HepG2 (cell line): ENCODE measurements around the gene PRR23A. TPM values are rescaled to one million over a fixed set of nuclear protein-coding genes. Genes with fewer than 3 reads are reported as not detected.

Experiments
- ATAC-seq: fragments of 200-7000 bp; cut with Tn5 transposase; 3 replicates; pipeline ENCODE4 v1.9.1; 2020; ENCODE audit warnings: mild to moderate bottlenecking, moderate library complexity
- Bru-seq: library from RNA; stranded (reverse); fragments of 400-500 nt; gene quantifications from one replicate; lab custom pipeline; 2021; lab: Mats Ljungman, UMichigan
- BruChase-seq, 2 experiments: library from RNA; stranded (reverse); fragments of 400-500 nt; gene quantifications; one replicate each; lab custom pipeline; 2021; lab: Mats Ljungman, UMichigan
- BruUV-seq: library from RNA; stranded (reverse); fragments of 400-500 nt; replicated peaks from 2 replicates; lab custom pipeline; 2021; lab: Mats Ljungman, UMichigan
- CTCF ChIA-PET: fragments of 300-600 bp; formaldehyde crosslinking; extraction: SDS; loops from one replicate; lab custom pipeline; 2021; ENCODE audit warnings: low total read pairs, inconsistent platforms, low intra/inter-chr PET ratio; lab: Yijun Ruan, JAX
- POLR2A ChIA-PET: fragments of 350-600 bp; sonication (Branson Sonifier 250); formaldehyde crosslinking; loops from one replicate; lab custom pipeline; 2020; ENCODE audit warnings: antibody characterized with exemption, inconsistent platforms; lab: Yijun Ruan, JAX
- DNase-seq: peaks from one replicate; pipeline ENCODE4 v3.0.0-alpha.2; 2015; ENCODE audit warnings: low spot score
- FAIRE-seq: peaks from 3 replicates; lab custom pipeline; 2011; peaks lifted over from hg19 to GRCh38; lab: Jason Lieb, UNC
- H2AFZ ChIP-seq: one replicate; pipeline ENCODE4 v1.6.1; 2011; ENCODE audit warnings: low read length, inconsistent platforms
- H3K27ac ChIP-seq: fragments of 300-600 bp; 3 replicates; pipeline ENCODE4 v1.8.0; 2011; ENCODE audit warnings: mixed run types, mild to moderate bottlenecking, mixed read lengths, low read length, inconsistent platforms; ENCODE audit not compliant: insufficient read depth; ENCODE audit errors: extremely low read length
- H3K27me3 ChIP-seq, 2 experiments: fragments of 200-600 bp in 1 of 2; 2 replicates in 1 of 2; 3 replicates in 1 of 2; pipeline versions ENCODE4 v1.6.0 to v1.8.0; 2011; ENCODE audit warnings: low read length in 2 of 2, mild to moderate bottlenecking in 2 of 2, moderate library complexity in 2 of 2, inconsistent platforms in 1 of 2; ENCODE audit not compliant: insufficient read depth in 2 of 2, control insufficient read depth in 1 of 2
- H3K36me3 ChIP-seq, 2 experiments: fragments of 200-600 bp in 1 of 2; replicated peaks in 1 of 2; 2 replicates in 1 of 2; 3 replicates in 1 of 2; pipeline versions ENCODE4 v1.5.1 to v1.8.0; 2011; ENCODE audit warnings: low read length in 2 of 2, inconsistent platforms in 1 of 2; ENCODE audit not compliant: insufficient read depth in 2 of 2, control insufficient read depth in 1 of 2
- H3K4me1 ChIP-seq: 2 replicates; pipeline ENCODE4 v1.5.1; 2012; ENCODE audit warnings: low read length, inconsistent platforms; ENCODE audit not compliant: insufficient read depth
- H3K4me2 ChIP-seq: 2 replicates; pipeline ENCODE4 v1.6.0; 2011; ENCODE audit warnings: low read depth, low read length, inconsistent platforms
- H3K4me3 ChIP-seq, 3 experiments: fragments of 200-600 bp in 1 of 3; sonication (generic), shearing (Covaris generic) in 1 of 3; replicated peaks in 1 of 3; 2 replicates each; pipeline ENCODE4 v1.5.1; 2011 to 2016; ENCODE audit warnings: low read length in 3 of 3, inconsistent platforms in 2 of 3, low read depth in 2 of 3, mild to moderate bottlenecking in 2 of 3, control low read depth in 1 of 3, mixed read lengths in 1 of 3; ENCODE audit not compliant: insufficient read depth in 1 of 3
- H3K79me2 ChIP-seq: one replicate; pipeline ENCODE4 v1.6.1; 2011; ENCODE audit warnings: low read length, inconsistent platforms; ENCODE audit not compliant: insufficient read depth
- H3K9ac ChIP-seq: 2 replicates; pipeline ENCODE4 v1.6.0; 2011; ENCODE audit warnings: mild to moderate bottlenecking, low read depth, low read length, inconsistent platforms; ENCODE audit not compliant: insufficient read depth
- H3K9me3 ChIP-seq: 2 replicates; pipeline ENCODE4 v1.5.1; 2012; ENCODE audit warnings: mild to moderate bottlenecking, low read length
- H4K20me1 ChIP-seq: 2 replicates; pipeline ENCODE4 v1.6.0; 2011; ENCODE audit warnings: inconsistent platforms, mild to moderate bottlenecking, low read length, moderate library complexity; ENCODE audit not compliant: insufficient read depth
- CHD4 ChIP-seq: fragments of 200-600 bp; sonication (generic); IDR thresholded peaks from 2 replicates; pipeline ENCODE4 v1.7.0; 2017; ENCODE audit warnings: mild to moderate bottlenecking, low read length, borderline replicate concordance
- HBP1 ChIP-seq: IDR thresholded peaks from 2 replicates; pipeline ENCODE4 v1.6.1; 2016; ENCODE audit warnings: low read depth, control low read depth
- HNF1A ChIP-seq, 2 experiments: sonication (generic) in 1 of 2; formaldehyde crosslinking in 1 of 2; IDR thresholded peaks; 2 replicates each; pipeline versions ENCODE4 v1.4.0 to v1.6.1; 2016 to 2020; ENCODE audit warnings: borderline replicate concordance in 1 of 2, low read depth in 1 of 2, mild to moderate bottlenecking in 1 of 2, missing genetic modification reagents in 1 of 2
- RFX1 ChIP-seq: fragments of 450-650 bp; IDR thresholded peaks from 2 replicates; pipeline ENCODE4 v1.6.1; 2017
- SIX1 ChIP-seq: sonication (generic); formaldehyde crosslinking; IDR thresholded peaks from 2 replicates; pipeline ENCODE4 v1.4.0; 2020; ENCODE audit warnings: missing genetic modification reagents, borderline replicate concordance
- SMARCE1 ChIP-seq: fragments of 450-650 bp; IDR thresholded peaks from 2 replicates; pipeline ENCODE4 v1.6.1; 2017; ENCODE audit warnings: borderline replicate concordance
- SRSF1 ChIP-seq: fragments of 200-400 bp; formaldehyde crosslinking; optimal IDR thresholded peaks from 2 replicates; pipeline ENCODE3; 2017; ENCODE audit warnings: mild to moderate bottlenecking, low read depth, low read length, moderate library complexity
- ZBTB4 ChIP-seq: sonication (generic); formaldehyde crosslinking; IDR thresholded peaks from 2 replicates; pipeline ENCODE4 v1.4.0; 2020; ENCODE audit warnings: missing genetic modification reagents, mild to moderate bottlenecking, borderline replicate concordance
- WGBS: methylation state at CpG from one replicate; pipeline ENCODE4 v1.1.6; 2017; ENCODE audit warnings: low lambda C conversion rate; 5-methylcytosine and 5-hydroxymethylcytosine counted together
- in situ Hi-C: cut with HindIII; loops from 2 replicates; pipeline ENCODE4 v1.10.0; 2017; ENCODE audit warnings: low pct_unique_long_range_greater_than_20kb; ENCODE audit not compliant: extremely low pct_ligation_motif_present
- intact Hi-C: fragments of 100-400 bp; cut with micrococcal nuclease; formaldehyde crosslinking; loops from one replicate; pipeline ENCODE4 v1.10.0; 2022; ENCODE audit not compliant: unreplicated experiment
- long read RNA-seq, 2 experiments: library from RNA in 1 of 2; library from polyadenylated mRNA in 1 of 2; stranded (forward) in 1 of 2; unstranded in 1 of 2; transcript quantifications; one replicate each; pipeline ENCODE4 v2.0.0, GENCODE V29; 2019 to 2022
- polyA minus RNA-seq, 3 experiments: library from RNA; depleted of rRNA, polyadenylated mRNA; stranded (reverse); fragments of >200 nt; gene quantifications; 2 replicates each; pipeline ENCODE4 v1.2.3, GENCODE V29; 2011; ENCODE audit warnings: low replicate concordance in 1 of 3
- polyA plus RNA-seq, 8 experiments: library from polyadenylated mRNA; depleted of rRNA in 3 of 8; stranded (reverse) in 7 of 8; unstranded in 1 of 8; fragments of >200 nt; fragmentation: Illumina TruSeq in 4 of 8; extraction: Trizol in 4 of 8; gene quantifications; 2 replicates each; pipeline versions ENCODE4 v1.2.1 to v1.2.3, GENCODE V29; 2011 to 2016; ENCODE audit warnings: low read depth in 4 of 8, missing spikeins in 1 of 8, mixed read lengths in 1 of 8; ENCODE audit not compliant: insufficient read depth in 1 of 8
- total RNA-seq, 5 experiments: library from RNA; depleted of rRNA; stranded (reverse); fragments of >200 nt; fragmentation: Illumina TruSeq; extraction: Trizol; gene quantifications; 2 replicates each; pipeline ENCODE4 v1.2.3, GENCODE V29; 2016; ENCODE audit warnings: low read depth in 1 of 5

PRR23A gene
- total RNA-seq (2016; rRNA removed; fragmentation: Illumina TruSeq; extraction: Trizol) (not detected in 2 replicates), polyA plus RNA-seq (2011; rRNA removed) (not detected in 2 replicates), polyA minus RNA-seq (2011; rRNA and poly(A)+ RNA removed; ENCODE audit: low replicate concordance) (not detected in 2 replicates), Bru-seq, nascent RNA (not detected), BruChase-seq, experiment 1, labeled RNA remaining after a 6-hour chase (not detected), BruChase-seq, experiment 2, labeled RNA remaining after a 2-hour chase (not detected)
- not detected in 2 replicates for total RNA-seq (2016; cell fraction: cytosol; rRNA removed; fragmentation: Illumina TruSeq; extraction: Trizol; ENCODE audit: low read depth)
- total RNA-seq (2016; cell fraction: insoluble cytoplasmic fraction; rRNA removed; fragmentation: Illumina TruSeq; extraction: Trizol), result not detected in 2 replicates
- not detected in 2 replicates for total RNA-seq (2016; cell fraction: membrane; rRNA removed; fragmentation: Illumina TruSeq; extraction: Trizol)
- total RNA-seq (2016; cell fraction: nucleus; rRNA removed; fragmentation: Illumina TruSeq; extraction: Trizol), result not detected in 2 replicates
- not detected in 2 replicates for polyA plus RNA-seq (2011; cell fraction: cytosol; rRNA removed)
- not detected in 2 replicates for polyA plus RNA-seq (2011; cell fraction: nucleus; rRNA removed)
- not detected in 2 replicates for polyA plus RNA-seq (2012)
- not detected in 2 replicates for polyA plus RNA-seq (2016; cell fraction: cytosol; fragmentation: Illumina TruSeq; extraction: Trizol; ENCODE audit: low read depth)
- polyA plus RNA-seq (2016; cell fraction: insoluble cytoplasmic fraction; fragmentation: Illumina TruSeq; extraction: Trizol; ENCODE audit: low read depth), result not detected in 2 replicates
- not detected in 2 replicates for polyA plus RNA-seq (2016; cell fraction: membrane; fragmentation: Illumina TruSeq; extraction: Trizol; ENCODE audit: low read depth)
- not detected in 2 replicates for polyA plus RNA-seq (2016; cell fraction: nucleus; fragmentation: Illumina TruSeq; extraction: Trizol; ENCODE audit: insufficient read depth, low read depth)
- not detected in 2 replicates for polyA minus RNA-seq (2011; cell fraction: cytosol; rRNA and poly(A)+ RNA removed)
- not detected in 2 replicates for polyA minus RNA-seq (2011; cell fraction: nucleus; rRNA and poly(A)+ RNA removed)
- long read RNA-seq, experiment 1, result 0 reads
- long read RNA-seq, experiment 2, result 0 reads

- H3K27me3 ChIP-seq, result no peaks in the 10 kb centered on the region
- ChIA-PET CTCF (no interaction called here), POLR2A (no interaction called here)
- in situ Hi-C loops, result no loop called here
- no peak within 1 kb of the TSS for H2AFZ ChIP-seq
- no peaks in the 10 kb centered on the region for H3K36me3 ChIP-seq
- ATAC-seq (no peak), DNase-seq (no peak), FAIRE-seq (no peak)
- 82% methylated on average over 38 of the region's 60 CpGs for WGBS
- no peaks in the 10 kb centered on the region for H4K20me1 ChIP-seq
- H3K27ac ChIP-seq, result no peak within 1 kb of the TSS
- H3K4me3 ChIP-seq, result no peak within 1 kb of the TSS
- H3K9ac ChIP-seq, result no peak within 1 kb of the TSS
- intact Hi-C loops, result no loop called here
- TF ChIP-seq HBP1 (CRISPR knock-in tag), result no peak
- TF ChIP-seq SMARCE1, result no peak
- TF ChIP-seq SIX1, result no peak
- TF ChIP-seq CHD4, result no peak
- no peak for TF ChIP-seq HNF1A (IDR thresholded peaks at IDR 0.05; ENCODE audit: low read depth)
- no peak for TF ChIP-seq HNF1A (CRISPR knock-in tag; IDR thresholded peaks at IDR 0.05; ENCODE audit: borderline replicate concordance)
- TF ChIP-seq SRSF1, result no peak
- no peak for TF ChIP-seq ZBTB4 (CRISPR knock-in tag)
- no peak for TF ChIP-seq RFX1
- no peaks in the 10 kb centered on the region for H3K9me3 ChIP-seq
- no TSS peak for BruUV-seq
- H3K4me1 ChIP-seq, result no peaks in the 10 kb centered on the region
- H3K79me2 ChIP-seq, result no peaks in the 10 kb centered on the region
- no peak within 1 kb of the TSS for H3K4me2 ChIP-seq
Observed at GRCh38 chr3:139006051-139006716, at the start of gene PRR23A. TSS of gene PRR23A (minus strand) at chr3:139006268. CDS start at chr3:139006268, 0 bp downstream.
